GM23338 (cell line): ENCODE results near the gene SRSF4. TPM values are rescaled to one million over a fixed set of nuclear protein-coding genes. Genes with fewer than 3 reads are reported as not detected.

Source experiments
- ATAC-seq: fragments of 200-7000 bp; cut with Tn5 transposase; 3 replicates; pipeline ENCODE4 v1.9.1; 2020
- DNase-seq: peaks from one replicate; pipeline ENCODE4 v3.0.0-alpha.2; 2015; ENCODE audit warnings: low spot score
- H2AFZ ChIP-seq: fragments of 200-600 bp; sonication (generic); 2 replicates; pipeline ENCODE4 v1.8.0; 2016; ENCODE audit warnings: antibody characterized with exemption, mild to moderate bottlenecking, moderate library complexity
- H3F3A ChIP-seq: fragments of 200-600 bp; sonication (generic); replicated peaks from 2 replicates; pipeline ENCODE4 v1.8.0; 2017; ENCODE audit warnings: antibody characterized with exemption, mixed run types, low read depth
- H3K27ac ChIP-seq: fragments of 200-600 bp; sonication (generic); 2 replicates; pipeline ENCODE4 v1.6.1; 2016; ENCODE audit warnings: low read depth
- H3K27me3 ChIP-seq: fragments of 200-600 bp; sonication (generic); 2 replicates; pipeline ENCODE4 v1.8.0; 2016; ENCODE audit warnings: mild to moderate bottlenecking, mixed run types, moderate library complexity; ENCODE audit not compliant: insufficient read depth
- H3K36me3 ChIP-seq: fragments of 200-600 bp; sonication (generic); 2 replicates; pipeline ENCODE4 v1.8.0; 2016; ENCODE audit warnings: mild to moderate bottlenecking; ENCODE audit not compliant: insufficient read depth
- H3K4me1 ChIP-seq: fragments of 200-600 bp; sonication (generic); 2 replicates; pipeline ENCODE4 v1.8.0; 2016; ENCODE audit warnings: mild to moderate bottlenecking, moderate library complexity; ENCODE audit not compliant: insufficient read depth
- H3K4me2 ChIP-seq: fragments of 200-600 bp; sonication (generic); 2 replicates; pipeline ENCODE4 v1.7.1; 2017; ENCODE audit warnings: mixed run types
- H3K4me3 ChIP-seq: fragments of 200-600 bp; sonication (generic); 2 replicates; pipeline ENCODE4 v1.6.1; 2016; ENCODE audit warnings: mixed run types
- H3K79me2 ChIP-seq: fragments of 200-600 bp; sonication (generic); replicated peaks from 2 replicates; pipeline ENCODE4 v1.8.0; 2017; ENCODE audit warnings: mild to moderate bottlenecking; ENCODE audit not compliant: insufficient read depth
- H3K9me2 ChIP-seq: fragments of 200-600 bp; sonication (generic); 2 replicates; pipeline ENCODE4 v1.8.0; 2017; ENCODE audit not compliant: insufficient read depth
- H4K20me1 ChIP-seq: fragments of 200-600 bp; sonication (generic); replicated peaks from 2 replicates; pipeline ENCODE4 v1.8.0; 2017; ENCODE audit warnings: mild to moderate bottlenecking; ENCODE audit not compliant: insufficient read depth
- H3K27ac Mint-ChIP-seq: 2 replicates; pipeline ENCODE4 v1.8.0; 2020; ENCODE audit warnings: inconsistent platforms, mild to moderate bottlenecking, moderate library complexity, mixed read lengths
- H3K27me3 Mint-ChIP-seq: 3 replicates; pipeline ENCODE4 v1.8.0; 2022; ENCODE audit warnings: low read depth, mild to moderate bottlenecking, moderate library complexity, mixed read lengths, inconsistent platforms; ENCODE audit not compliant: insufficient read depth, poor library complexity
- H3K36me3 Mint-ChIP-seq: 3 replicates; pipeline ENCODE4 v1.8.0; 2021; ENCODE audit warnings: low read depth, mild to moderate bottlenecking, inconsistent platforms, moderate library complexity, mixed read lengths
- H3K4me1 Mint-ChIP-seq: 3 replicates; pipeline ENCODE4 v1.8.0; 2020; ENCODE audit warnings: mild to moderate bottlenecking, inconsistent platforms, mixed read lengths
- H3K4me3 Mint-ChIP-seq: 3 replicates; pipeline ENCODE4 v1.8.0; 2021; ENCODE audit warnings: moderate library complexity, mild to moderate bottlenecking, inconsistent platforms, mixed read lengths
- H3K9me3 Mint-ChIP-seq: 3 replicates; pipeline ENCODE4 v1.8.0; 2020; ENCODE audit warnings: moderate library complexity, mild to moderate bottlenecking, inconsistent platforms, mixed read lengths
- ETS1 ChIP-seq: IDR thresholded peaks from 2 replicates; pipeline ENCODE4 v1.6.1; 2016; ENCODE audit warnings: antibody characterized with exemption
- EZH2 ChIP-seq: fragments of 200-600 bp; sonication (generic); IDR thresholded peaks from one replicate; pipeline ENCODE4 v1.8.0; 2017; ENCODE audit warnings: antibody characterized with exemption, mild to moderate bottlenecking, low read depth; ENCODE audit not compliant: unreplicated experiment
- EZH2phosphoT487 ChIP-seq: fragments of 200-600 bp; sonication (generic); IDR thresholded peaks from one replicate; pipeline ENCODE4 v1.8.1; 2018; ENCODE audit warnings: antibody characterized with exemption; ENCODE audit not compliant: unreplicated experiment
- JUNB ChIP-seq: IDR thresholded peaks from one replicate; pipeline ENCODE4 v1.6.1; 2016; ENCODE audit warnings: antibody characterized with exemption; ENCODE audit not compliant: unreplicated experiment
- NANOG ChIP-seq: IDR thresholded peaks from 2 replicates; pipeline ENCODE4 v1.6.1; 2016; ENCODE audit warnings: antibody characterized with exemption, borderline replicate concordance
- POLR2AphosphoS5 ChIP-seq: IDR thresholded peaks from 2 replicates; pipeline ENCODE4 v1.6.1; 2016; ENCODE audit warnings: antibody characterized with exemption, low read depth
- ZNF331 ChIP-seq: fragments of 250-450 bp; sonication (Bioruptor Pico); IDR thresholded peaks from 2 replicates; pipeline ENCODE4 v1.5.0; 2020; ENCODE audit warnings: low read depth, mild to moderate bottlenecking, moderate library complexity
- polyA plus RNA-seq: library from polyadenylated mRNA; unstranded; fragments of >200 nt; fragmentation: Nextera tagmentation; extraction: Ambion mirVana; gene quantifications from 2 replicates; pipeline ENCODE4 v1.2.1, GENCODE V29; 2016
- total RNA-seq: library from RNA; depleted of rRNA; stranded (reverse); fragments of >200 nt; shearing (Covaris generic); gene quantifications from 2 replicates; pipeline ENCODE4 v1.2.3, GENCODE V29; 2014

SRSF4 gene
- total and polyA plus RNA-seq, 2 experiments from 2014 or later, result 58.4 to 98.3 TPM

- H3K36me3 ChIP-seq, result peaks cover 20% of the 10 kb centered on the region
- peaks cover 71% of the 10 kb centered on the region for H3K79me2 ChIP-seq
- no peak overlapping the region for H3K27ac Mint-ChIP-seq
- peak overlapping the region; percentile 17 for H3K4me2 ChIP-seq
- H4K20me1 ChIP-seq, result peaks cover 24% of the 10 kb centered on the region
- peaks cover 62% of the 10 kb centered on the region for H3K4me1 Mint-ChIP-seq
- no peaks in the 10 kb centered on the region for H3K9me3 Mint-ChIP-seq
- no peak for ATAC-seq
- 0 out of 3 replicates have a peak overlapping the region, but pooled peaks have one; percentile 10 for H3K4me3 Mint-ChIP-seq
- H3K4me3 ChIP-seq, result no peak overlapping the region
- H3K36me3 Mint-ChIP-seq, result peaks cover 57% of the 10 kb centered on the region
- 0 out of 2 replicates have a peak, but pooled peaks cover 8% of the 10 kb centered on the region for H3F3A ChIP-seq
- peak overlapping the region; percentile 88 for H3K27ac ChIP-seq
- H3K27me3 ChIP-seq, result no peaks in the 10 kb centered on the region
- H3K9me2 ChIP-seq, result no peaks in the 10 kb centered on the region
- DNase-seq, result no peak
- H2AFZ ChIP-seq, result no peak overlapping the region
- H3K27me3 Mint-ChIP-seq, result peaks cover 6% of the 10 kb centered on the region
- peaks cover 55% of the 10 kb centered on the region for H3K4me1 ChIP-seq
- TF ChIP-seq ETS1 (no peak), NANOG (no peak), EZH2 (no peak)
These were observed 19.1 kb downstream of the SRSF4 start for GRCh38 chr1:29162476-29163138.

GRCh38 chr1:29162025-29162424, 19.7 kb downstream of the SRSF4 start:
- Histone ChIP-seq H4K20me1 (peaks cover 28% of the 10 kb centered on the region), H3K27ac (peak overlapping the region; percentile 65), H3K4me3 (no peak overlapping the region), H3K36me3 (peaks cover 26% of the 10 kb centered on the region), H3K9me2 (no peaks in the 10 kb centered on the region), H3F3A (0 out of 2 replicates have a peak, but pooled peaks cover 12% of the 10 kb centered on the region), H3K4me2 (peak overlapping the region; percentile 17; the same call in 1 of the 2 replicates), H2AFZ (no peak overlapping the region), H3K27me3 (no peaks in the 10 kb centered on the region), H3K79me2 (peaks cover 71% of the 10 kb centered on the region), H3K4me1 (peaks cover 55% of the 10 kb centered on the region)
- Mint-ChIP-seq H3K9me3 (no peaks in the 10 kb centered on the region), H3K27me3 (peaks cover 6% of the 10 kb centered on the region), H3K4me1 (peaks cover 62% of the 10 kb centered on the region), H3K36me3 (peaks cover 59% of the 10 kb centered on the region), H3K4me3 (no peak overlapping the region), H3K27ac (no peak overlapping the region)
- TF ChIP-seq ZNF331 (CRISPR knock-in tag), result no peak
- TF ChIP-seq NANOG, result no peak
- no peak for ATAC-seq
- DNase-seq, result no peak

DNA sequence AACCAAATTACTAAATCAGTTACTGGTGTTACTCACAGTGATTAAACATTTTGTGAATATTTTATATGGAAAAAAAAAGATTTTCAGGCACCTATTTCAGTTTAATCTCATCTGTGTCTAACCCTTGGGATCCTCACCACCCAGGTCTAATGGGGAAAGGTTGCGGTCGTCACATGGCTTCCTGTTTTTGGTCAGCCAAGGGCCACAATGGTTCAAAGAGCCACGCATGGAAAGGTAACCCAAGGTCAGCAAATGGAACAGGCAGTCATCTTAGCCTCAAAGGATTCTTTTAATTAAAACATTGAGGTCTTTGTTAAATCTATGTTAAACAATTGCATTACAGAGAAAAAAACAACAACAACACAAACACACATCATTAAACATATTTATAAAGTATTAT, 21.9 kb downstream of the SRSF4 start:
- H3K36me3 ChIP-seq, result peaks cover 45% of the 10 kb centered on the region
- no peak for DNase-seq
- no peak for TF ChIP-seq JUNB
- TF ChIP-seq EZH2, result no peak
- no peak for TF ChIP-seq POLR2AphosphoS5
- no peak for TF ChIP-seq ETS1
- no peak for TF ChIP-seq EZH2phosphoT487

More for the DNA sequence above, 21.9 kb downstream of the SRSF4 start:
- peaks cover 65% of the 10 kb centered on the region for H3K79me2 ChIP-seq
- peaks cover 3% of the 10 kb centered on the region for H3K27me3 Mint-ChIP-seq
- ATAC-seq, result no peak
- H3K4me2 ChIP-seq, result no peak overlapping the region
- H2AFZ ChIP-seq, result no peak overlapping the region
- peaks cover 45% of the 10 kb centered on the region for H3K4me1 Mint-ChIP-seq
- H3K4me1 ChIP-seq, result peaks cover 34% of the 10 kb centered on the region
- no peak overlapping the region for H3K4me3 Mint-ChIP-seq
- no peak overlapping the region for H3K27ac ChIP-seq
- H3K9me2 ChIP-seq, result no peaks in the 10 kb centered on the region
- 0 out of 2 replicates have a peak, but pooled peaks cover 8% of the 10 kb centered on the region for H3F3A ChIP-seq
- H3K27me3 ChIP-seq, result no peaks in the 10 kb centered on the region
- H4K20me1 ChIP-seq, result peaks cover 34% of the 10 kb centered on the region
- H3K4me3 ChIP-seq, result no peak overlapping the region
- no peak overlapping the region; the same call in 1 of the 2 replicates for H3K27ac Mint-ChIP-seq
- peaks cover 71% of the 10 kb centered on the region for H3K36me3 Mint-ChIP-seq
- no peaks in the 10 kb centered on the region for H3K9me3 Mint-ChIP-seq
